K562 (cell line): ENCODE data around the gene KIF5A. TPM values are rescaled to one million over a fixed set of nuclear protein-coding genes. Genes with fewer than 3 reads are reported as not detected.

Experiments used
- ADNP ChIP-seq: fragments of 200-800 bp; sonication (Bioruptor generic); IDR thresholded peaks from 2 replicates; pipeline ENCODE4 v1.6.1; 2016; ENCODE audit warnings: missing genetic modification characterization, missing compliant biosample characterization
- ATF1 ChIP-seq, 2 experiments: fragments of 450-650 bp in 1 of 2; IDR thresholded peaks; 2 replicates each; pipeline ENCODE4 v1.6.1; 2016; ENCODE audit warnings: missing compliant biosample characterization in 1 of 2, missing genetic modification characterization in 1 of 2
- ATF7 ChIP-seq: fragments of 450-650 bp; IDR thresholded peaks from 2 replicates; pipeline ENCODE4 v1.7.1; 2014; ENCODE audit warnings: mild to moderate bottlenecking, moderate library complexity
- GATAD2B ChIP-seq: fragments of 450-650 bp; IDR thresholded peaks from 2 replicates; pipeline ENCODE4 v1.6.1; 2017; ENCODE audit warnings: mild to moderate bottlenecking, borderline replicate concordance
- MAZ ChIP-seq, 2 experiments: fragments of 450-650 bp in 1 of 2; sonication (generic) in 1 of 2; formaldehyde crosslinking; IDR thresholded peaks in 1 of 2; conservative IDR thresholded peaks in 1 of 2; 2 replicates each; pipeline versions ENCODE4 v1.4.0 to v1.5.0; 2020; ENCODE audit warnings: mild to moderate bottlenecking in 1 of 2, missing genetic modification reagents in 1 of 2
- NR2C1 ChIP-seq, 2 experiments: fragments of 450-650 bp; IDR thresholded peaks; 2 replicates each; pipeline ENCODE4 v1.6.1; 2017; ENCODE audit warnings: mild to moderate bottlenecking in 2 of 2, antibody characterized with exemption in 1 of 2, inconsistent platforms in 1 of 2, missing compliant biosample characterization in 1 of 2, missing genetic modification characterization in 1 of 2
- NRF1 ChIP-seq, 2 experiments: fragments of 450-650 bp; IDR thresholded peaks in 1 of 2; conservative IDR thresholded peaks in 1 of 2; 2 replicates each; pipeline ENCODE4 v1.6.1; 2014; ENCODE audit warnings: mild to moderate bottlenecking in 2 of 2
- RBFOX2 ChIP-seq: fragments of 200-400 bp; formaldehyde crosslinking; IDR thresholded peaks from 2 replicates; pipeline ENCODE4 v1.6.1; 2017; ENCODE audit warnings: low read depth, mild to moderate bottlenecking, low read length, moderate library complexity
- TAF1 ChIP-seq: IDR thresholded peaks from 2 replicates; pipeline ENCODE4 v1.6.1; 2011; ENCODE audit warnings: mild to moderate bottlenecking, low read length, moderate library complexity; ENCODE audit not compliant: insufficient read depth, control insufficient read depth, severe bottlenecking; ENCODE audit errors: extremely low read depth
- ZNF3 ChIP-seq: fragments of 250-450 bp; sonication (Bioruptor Pico); IDR thresholded peaks from 2 replicates; pipeline ENCODE4 v1.5.0; 2021; ENCODE audit warnings: mild to moderate bottlenecking, moderate library complexity
- ZNF324 ChIP-seq: fragments of 250-450 bp; sonication (Bioruptor Pico); IDR thresholded peaks from 2 replicates; pipeline ENCODE4 v1.4.0; 2020; ENCODE audit warnings: mild to moderate bottlenecking
- polyA plus RNA-seq, 8 experiments: library from polyadenylated mRNA; depleted of rRNA in 4 of 8; stranded (reverse) in 5 of 8; unstranded in 3 of 8; fragments of >200 nt; fragmentation: Nextera tagmentation in 2 of 8; fragmentation: Illumina TruSeq in 1 of 8; extraction: Ambion mirVana in 2 of 8; extraction: Trizol in 1 of 8; gene quantifications; 2 replicates each; pipeline versions ENCODE4 v1.2.1 to v1.2.3, GENCODE V29; 2011 to 2014; ENCODE audit warnings: inconsistent platforms in 1 of 8, missing spikeins in 1 of 8
- total RNA-seq, 7 experiments: library from RNA; depleted of rRNA in 6 of 7; stranded (reverse); fragments of >200 nt in 6 of 7; fragmentation: Illumina TruSeq in 2 of 7; extraction: Trizol in 2 of 7; gene quantifications; 2 replicates each; pipeline versions ENCODE4 v1.2.1 to v1.2.3, GENCODE V29; 2011 to 2021; ENCODE audit warnings: low replicate concordance in 1 of 7
- TF ChIP-seq, protein P1 (sequence below), 2 experiments: IDR thresholded peaks; 2 replicates each; pipeline ENCODE4 v1.6.1; 2011; ENCODE audit warnings: borderline replicate concordance in 1 of 2, control low read depth in 1 of 2, low read depth in 1 of 2, low read length in 1 of 2, mild to moderate bottlenecking in 1 of 2, mixed read lengths in 1 of 2, moderate library complexity in 1 of 2; ENCODE audit not compliant: insufficient read depth in 1 of 2, insufficient read length in 1 of 2, poor library complexity in 1 of 2, severe bottlenecking in 1 of 2; ENCODE audit errors: extremely low read depth in 1 of 2
- TF ChIP-seq, protein P2 (sequence below), 2 experiments: fragments of 450-650 bp; formaldehyde crosslinking in 1 of 2; IDR thresholded peaks; 2 replicates each; pipeline versions ENCODE4 v1.4.0 to v1.6.1; 2014 to 2020; ENCODE audit warnings: mild to moderate bottlenecking in 2 of 2, borderline replicate concordance in 1 of 2, low read depth in 1 of 2
- TF ChIP-seq, protein P3 (sequence below), 2 experiments: fragments of 450-650 bp; IDR thresholded peaks; 2 replicates each; pipeline ENCODE4 v1.6.1; 2016

KIF5A gene
- total and polyA plus RNA-seq, 9 of the 15 experiments (the other 6 are each of a cell fraction or from before 2014, with no cell fraction given), result 3.4 to 17.7 (median 8.0) TPM

DNA sequence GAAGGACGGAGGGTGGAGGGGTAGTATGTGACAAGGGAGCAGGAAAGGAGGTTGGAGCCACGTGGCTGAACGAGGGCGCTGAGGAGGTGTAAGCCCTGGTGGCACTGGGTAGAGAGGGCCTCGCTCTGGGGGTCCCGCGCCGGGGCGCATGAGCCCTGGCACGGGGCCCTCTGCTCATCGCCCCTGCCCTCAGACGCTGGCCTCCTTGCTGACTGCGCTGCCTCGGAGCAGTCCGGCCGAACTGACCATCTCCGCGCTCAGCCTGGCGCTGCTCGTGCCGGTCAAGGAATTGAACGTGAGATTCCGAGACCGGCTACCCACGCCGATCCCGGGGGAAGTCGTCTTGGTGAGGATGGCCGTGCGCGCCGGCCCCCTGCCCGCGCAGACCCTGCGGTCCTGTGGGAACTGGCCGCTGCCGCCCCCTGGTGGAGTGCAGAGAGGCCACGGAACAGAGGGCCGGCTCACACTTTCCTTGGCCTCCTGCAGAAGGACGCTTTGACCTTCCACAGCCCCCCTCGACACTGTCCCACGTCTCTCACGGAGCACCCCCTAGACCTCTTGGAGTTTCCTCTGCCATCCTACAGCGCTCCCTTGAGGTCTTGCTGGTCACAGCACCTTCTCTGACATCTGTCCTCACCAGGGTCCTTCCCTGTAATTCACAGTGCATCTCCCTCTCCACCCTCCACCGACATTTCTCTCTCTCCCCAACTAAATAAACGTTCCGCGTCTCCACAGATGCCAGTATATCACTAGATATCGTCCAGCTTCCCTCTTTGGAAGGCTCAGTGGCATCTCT, 71.9 kb downstream of the KIF5A start (continued):
- TF ChIP-seq ZNF3 (CRISPR knock-in tag) (no peak), ATF1 (CRISPR knock-in tag; IDR thresholded peaks at IDR 0.05) (no peak), ATF1 (tag; IDR thresholded peaks at IDR 0.05) (peak; percentile 22; the same call in 1 of the 2 replicates), ADNP (tag) (no peak), ATF7 (0 out of 2 replicates have a peak, but pooled peaks have one; percentile 11), RBFOX2 (peak; percentile 58; the same call in 1 of the 2 replicates), ZNF324 (CRISPR knock-in tag) (0 out of 2 replicates have a peak, but pooled peaks have one; percentile 44), TAF1 (peak; percentile 8), MAZ (CRISPR knock-in tag; conservative IDR thresholded peaks at IDR 0.05 in 1 of 2, IDR thresholded peaks at IDR 0.05 in 1 of 2) (peak; percentile 68 to 80), NRF1 (conservative IDR thresholded peaks at IDR 0.05 in 1 of 2, IDR thresholded peaks at IDR 0.05 in 1 of 2) (peak; percentile 54 to 75; a peak in 3 of 4 replicates), NR2C1 (IDR thresholded peaks at IDR 0.05) (no peak), NR2C1 (tag; IDR thresholded peaks at IDR 0.05) (no peak), GATAD2B (no peak)
- TF ChIP-seq, protein P1, sequence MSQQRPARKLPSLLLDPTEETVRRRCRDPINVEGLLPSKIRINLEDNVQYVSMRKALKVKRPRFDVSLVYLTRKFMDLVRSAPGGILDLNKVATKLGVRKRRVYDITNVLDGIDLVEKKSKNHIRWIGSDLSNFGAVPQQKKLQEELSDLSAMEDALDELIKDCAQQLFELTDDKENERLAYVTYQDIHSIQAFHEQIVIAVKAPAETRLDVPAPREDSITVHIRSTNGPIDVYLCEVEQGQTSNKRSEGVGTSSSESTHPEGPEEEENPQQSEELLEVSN (IDR thresholded peaks at IDR 0.05; ENCODE audit: borderline replicate concordance in 1 of 2, extremely low read depth in 1 of 2, insufficient read depth in 1 of 2, insufficient read length in 1 of 2, low read depth in 1 of 2, low read length in 1 of 2, poor library complexity in 1 of 2, severe bottlenecking in 1 of 2), result peak; percentile 41 to 55
- TF ChIP-seq, protein P2, sequence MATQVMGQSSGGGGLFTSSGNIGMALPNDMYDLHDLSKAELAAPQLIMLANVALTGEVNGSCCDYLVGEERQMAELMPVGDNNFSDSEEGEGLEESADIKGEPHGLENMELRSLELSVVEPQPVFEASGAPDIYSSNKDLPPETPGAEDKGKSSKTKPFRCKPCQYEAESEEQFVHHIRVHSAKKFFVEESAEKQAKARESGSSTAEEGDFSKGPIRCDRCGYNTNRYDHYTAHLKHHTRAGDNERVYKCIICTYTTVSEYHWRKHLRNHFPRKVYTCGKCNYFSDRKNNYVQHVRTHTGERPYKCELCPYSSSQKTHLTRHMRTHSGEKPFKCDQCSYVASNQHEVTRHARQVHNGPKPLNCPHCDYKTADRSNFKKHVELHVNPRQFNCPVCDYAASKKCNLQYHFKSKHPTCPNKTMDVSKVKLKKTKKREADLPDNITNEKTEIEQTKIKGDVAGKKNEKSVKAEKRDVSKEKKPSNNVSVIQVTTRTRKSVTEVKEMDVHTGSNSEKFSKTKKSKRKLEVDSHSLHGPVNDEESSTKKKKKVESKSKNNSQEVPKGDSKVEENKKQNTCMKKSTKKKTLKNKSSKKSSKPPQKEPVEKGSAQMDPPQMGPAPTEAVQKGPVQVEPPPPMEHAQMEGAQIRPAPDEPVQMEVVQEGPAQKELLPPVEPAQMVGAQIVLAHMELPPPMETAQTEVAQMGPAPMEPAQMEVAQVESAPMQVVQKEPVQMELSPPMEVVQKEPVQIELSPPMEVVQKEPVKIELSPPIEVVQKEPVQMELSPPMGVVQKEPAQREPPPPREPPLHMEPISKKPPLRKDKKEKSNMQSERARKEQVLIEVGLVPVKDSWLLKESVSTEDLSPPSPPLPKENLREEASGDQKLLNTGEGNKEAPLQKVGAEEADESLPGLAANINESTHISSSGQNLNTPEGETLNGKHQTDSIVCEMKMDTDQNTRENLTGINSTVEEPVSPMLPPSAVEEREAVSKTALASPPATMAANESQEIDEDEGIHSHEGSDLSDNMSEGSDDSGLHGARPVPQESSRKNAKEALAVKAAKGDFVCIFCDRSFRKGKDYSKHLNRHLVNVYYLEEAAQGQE (IDR thresholded peaks at IDR 0.05; ENCODE audit: borderline replicate concordance), result peak; percentile 88
- TF ChIP-seq, protein P2 (CRISPR knock-in tag; IDR thresholded peaks at IDR 0.05; ENCODE audit: low read depth), result no peak
- TF ChIP-seq, protein P3, sequence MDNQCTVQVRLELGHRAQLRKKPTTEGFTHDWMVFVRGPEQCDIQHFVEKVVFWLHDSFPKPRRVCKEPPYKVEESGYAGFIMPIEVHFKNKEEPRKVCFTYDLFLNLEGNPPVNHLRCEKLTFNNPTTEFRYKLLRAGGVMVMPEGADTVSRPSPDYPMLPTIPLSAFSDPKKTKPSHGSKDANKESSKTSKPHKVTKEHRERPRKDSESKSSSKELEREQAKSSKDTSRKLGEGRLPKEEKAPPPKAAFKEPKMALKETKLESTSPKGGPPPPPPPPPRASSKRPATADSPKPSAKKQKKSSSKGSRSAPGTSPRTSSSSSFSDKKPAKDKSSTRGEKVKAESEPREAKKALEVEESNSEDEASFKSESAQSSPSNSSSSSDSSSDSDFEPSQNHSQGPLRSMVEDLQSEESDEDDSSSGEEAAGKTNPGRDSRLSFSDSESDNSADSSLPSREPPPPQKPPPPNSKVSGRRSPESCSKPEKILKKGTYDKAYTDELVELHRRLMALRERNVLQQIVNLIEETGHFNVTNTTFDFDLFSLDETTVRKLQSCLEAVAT (IDR thresholded peaks at IDR 0.05), result peak in 1 of 2 experiments; percentile 69; a peak in 2 of 4 replicates
